Kasumi-1 (cell line): ENCODE measurements around the gene MTF1.
"Not testable (repeated sequence)": the region's sequence is repeated elsewhere in the genome, so short reads cannot be mapped to it uniquely, and the experiment has no call there.

Source experiments
- DNase-seq, 2 experiments: peaks; one replicate each; lab custom pipeline; 2025; lab: John Stamatoyannopoulos, UW

Gene MTF1

DNA sequence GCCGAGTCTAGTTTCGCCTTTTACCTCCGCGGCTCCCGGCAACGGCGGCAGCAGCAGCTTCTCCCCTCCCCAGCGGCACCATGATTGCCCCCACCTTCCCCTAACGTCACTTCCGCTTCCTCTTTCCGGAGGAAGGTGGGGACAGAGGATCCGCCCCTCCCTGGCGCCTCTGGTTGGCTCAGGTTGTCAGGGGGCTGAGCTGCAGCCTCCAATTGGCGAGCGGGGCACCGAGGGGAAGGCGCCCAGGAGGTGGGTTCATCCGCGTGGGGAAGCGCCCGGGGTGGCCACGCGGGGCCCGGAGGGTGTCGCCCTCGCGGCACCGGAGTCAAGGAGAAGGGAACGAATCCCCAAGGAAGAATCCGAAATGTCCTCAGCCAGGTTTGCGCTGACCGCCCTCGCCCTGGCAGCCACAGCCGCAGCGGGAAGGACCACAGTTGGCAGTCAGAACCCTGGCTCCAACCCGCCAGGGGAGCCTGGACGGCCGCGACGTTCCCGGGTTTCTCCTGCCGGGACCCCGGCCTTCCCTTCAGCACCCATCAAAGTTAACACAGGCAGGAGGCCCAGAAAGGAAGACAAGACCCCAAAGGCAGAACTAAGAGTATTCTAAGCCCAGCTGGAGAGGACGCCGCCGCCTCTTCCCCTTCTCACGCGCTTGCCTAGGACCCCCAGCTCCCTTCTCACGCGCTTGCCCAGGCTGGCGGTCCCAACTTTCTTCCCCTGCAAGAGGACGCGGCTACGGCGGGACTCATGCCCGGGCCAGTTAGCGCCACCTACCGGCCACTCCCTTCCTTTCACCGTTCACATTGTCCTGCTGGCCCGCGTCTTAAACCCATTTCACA, at the start of gene MTF1:
MTF1 (minus strand) TSS at position 86 of the 839 bp plus-strand sequence. CDS start 1,934 bp downstream, outside the sequence.
- DNase-seq: peak; percentile 95 to 96

DNA sequence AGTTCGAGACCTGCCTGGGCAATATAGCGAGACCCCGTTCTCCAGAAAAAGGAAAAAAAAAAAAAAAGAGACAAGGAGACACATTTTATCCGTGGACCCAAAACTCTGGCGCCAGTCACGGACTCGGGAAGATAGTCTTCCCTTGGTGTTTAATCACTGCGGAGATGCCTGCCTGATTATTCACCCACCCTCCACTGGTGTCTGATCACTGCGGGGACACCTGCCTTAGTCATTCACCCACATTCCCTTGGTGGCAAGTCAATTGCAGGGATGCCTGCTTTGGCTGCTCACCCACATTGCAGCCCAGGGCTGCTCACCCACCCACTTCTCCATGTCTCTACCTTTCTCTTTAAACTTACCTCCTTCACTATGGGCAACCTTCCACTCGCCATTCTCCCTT, 49.1 kb upstream of the MTF1 start:
- not testable (repeated sequence) for DNase-seq

DNA sequence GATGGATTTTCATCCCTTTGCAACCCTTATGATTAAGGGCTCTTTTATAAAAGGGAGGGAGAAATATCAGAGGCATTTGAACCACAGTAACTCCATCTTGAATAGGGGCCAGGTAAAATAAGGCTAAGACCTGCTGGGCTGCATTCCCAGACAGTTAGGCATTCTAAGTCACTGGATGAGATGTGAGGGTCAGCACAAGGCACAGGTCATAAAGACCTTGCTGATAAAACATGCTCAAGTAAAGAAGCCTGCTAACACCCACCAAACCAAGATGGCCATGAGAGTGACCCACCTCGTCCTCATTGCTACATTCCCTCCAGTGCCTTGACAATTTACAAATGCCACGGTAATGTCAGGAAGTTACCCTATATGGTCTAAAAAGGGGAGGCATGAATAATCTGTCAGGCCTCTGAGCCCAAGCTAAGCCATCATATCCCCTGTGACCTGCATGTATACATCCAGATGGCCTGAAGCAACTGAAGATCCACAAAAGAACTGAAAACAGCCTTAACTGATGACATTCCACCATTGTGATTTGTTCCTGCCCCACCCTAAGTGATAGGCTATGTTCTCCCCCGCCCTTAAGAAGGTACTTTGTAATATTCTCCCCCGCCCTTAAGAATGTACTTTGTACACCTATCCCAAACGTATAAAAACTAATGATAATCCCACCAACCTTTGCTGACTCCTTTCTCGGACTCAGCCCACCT, 48.2 kb upstream of the MTF1 start:
- DNase-seq: not testable (repeated sequence)

DNA sequence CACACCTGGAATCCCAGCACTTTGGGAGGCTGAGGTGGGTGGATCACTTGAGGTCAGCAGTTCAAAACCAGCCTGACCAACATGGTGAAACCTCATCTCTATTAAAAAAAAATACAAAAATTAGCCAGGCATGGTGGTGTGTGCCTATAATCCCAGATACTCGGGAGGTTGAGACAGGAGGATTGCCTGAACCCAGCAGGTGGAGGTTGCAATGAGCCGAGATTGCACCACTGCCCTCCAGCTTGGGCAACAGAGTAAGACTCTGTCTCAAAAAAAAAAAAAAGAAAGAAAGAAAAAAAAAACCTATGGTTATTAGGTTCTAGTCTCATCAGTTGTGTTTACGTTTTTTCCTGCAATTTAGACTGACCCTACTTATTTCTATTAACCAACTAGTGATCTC, 47.2 kb upstream of the MTF1 start:
- DNase-seq: not testable (repeated sequence)

DNA sequence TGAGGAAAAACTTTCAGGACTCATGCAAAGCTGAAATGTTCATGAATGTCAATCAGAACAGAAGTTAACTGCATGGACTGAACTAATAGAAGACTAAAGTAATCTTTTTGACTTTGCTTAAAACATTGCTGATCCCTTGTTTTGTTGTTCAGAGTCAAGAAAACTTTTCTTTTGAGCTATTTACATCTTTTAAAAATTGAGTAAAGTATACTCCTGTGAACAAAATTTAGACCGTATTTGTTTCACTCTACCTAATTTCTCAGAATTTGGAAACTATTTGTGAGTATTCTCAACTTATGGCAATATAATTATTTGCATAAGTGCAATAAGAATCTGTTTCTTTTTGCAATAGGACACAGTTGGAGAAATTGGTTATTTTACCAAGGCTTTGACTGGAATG, 46.3 kb upstream of the MTF1 start:
- no peak for DNase-seq

DNA sequence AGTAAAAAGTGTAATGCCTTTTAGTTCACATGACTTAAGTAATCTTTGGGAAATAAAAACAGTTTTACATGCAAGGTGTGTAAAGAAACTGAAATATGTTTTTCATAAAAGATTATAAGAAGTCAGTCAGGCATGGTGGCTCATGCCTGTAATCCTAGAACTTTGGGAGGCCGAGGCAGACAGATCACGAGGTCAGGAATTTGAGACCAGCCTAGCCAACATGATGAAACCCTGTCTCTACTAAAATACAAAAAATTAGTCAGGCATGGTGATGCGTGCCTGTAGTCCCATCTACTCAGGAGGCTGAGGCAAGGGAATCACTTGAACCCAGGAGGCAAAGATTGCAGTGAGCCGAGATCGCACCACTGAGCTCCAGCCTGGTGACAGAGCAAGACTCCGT, 44.5 kb upstream of the MTF1 start:
- not testable (repeated sequence) for DNase-seq

DNA sequence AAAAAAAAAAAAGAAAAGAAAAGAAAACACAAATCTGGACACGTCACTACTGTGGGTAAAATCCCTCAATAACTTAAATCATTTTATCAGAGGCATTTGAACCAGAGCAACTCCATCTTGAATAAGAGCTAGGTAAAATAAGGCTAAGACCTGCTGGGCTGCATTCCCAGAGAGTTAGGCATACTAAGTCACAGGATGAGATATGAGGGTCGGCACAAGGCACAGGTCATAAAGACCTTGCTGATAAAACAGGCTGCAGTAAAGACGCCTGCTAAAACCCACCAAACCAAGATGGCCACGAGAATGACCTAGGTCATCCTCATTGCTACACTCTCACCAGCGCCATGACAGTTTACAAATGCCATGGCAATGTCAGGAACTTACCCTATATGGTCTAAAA, 43.6 kb upstream of the MTF1 start:
- DNase-seq: no peak

DNA sequence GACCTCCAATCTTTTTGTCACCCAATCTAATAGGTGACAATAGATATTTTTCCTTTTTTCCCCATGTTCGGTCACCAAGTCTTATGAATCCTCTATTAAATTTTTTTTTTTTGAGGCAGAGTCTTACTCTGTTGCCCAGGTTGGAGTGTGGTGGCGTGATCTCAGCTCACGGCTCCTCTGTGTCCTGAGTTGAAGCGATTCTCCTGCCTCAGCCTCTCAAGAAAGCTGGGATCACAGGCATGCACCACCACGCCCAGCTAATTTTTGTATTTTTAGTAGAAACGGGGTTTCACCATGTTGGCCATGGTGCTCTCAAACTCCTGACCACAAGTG, 42.5 kb upstream of the MTF1 start:
- DNase-seq: no peak

DNA sequence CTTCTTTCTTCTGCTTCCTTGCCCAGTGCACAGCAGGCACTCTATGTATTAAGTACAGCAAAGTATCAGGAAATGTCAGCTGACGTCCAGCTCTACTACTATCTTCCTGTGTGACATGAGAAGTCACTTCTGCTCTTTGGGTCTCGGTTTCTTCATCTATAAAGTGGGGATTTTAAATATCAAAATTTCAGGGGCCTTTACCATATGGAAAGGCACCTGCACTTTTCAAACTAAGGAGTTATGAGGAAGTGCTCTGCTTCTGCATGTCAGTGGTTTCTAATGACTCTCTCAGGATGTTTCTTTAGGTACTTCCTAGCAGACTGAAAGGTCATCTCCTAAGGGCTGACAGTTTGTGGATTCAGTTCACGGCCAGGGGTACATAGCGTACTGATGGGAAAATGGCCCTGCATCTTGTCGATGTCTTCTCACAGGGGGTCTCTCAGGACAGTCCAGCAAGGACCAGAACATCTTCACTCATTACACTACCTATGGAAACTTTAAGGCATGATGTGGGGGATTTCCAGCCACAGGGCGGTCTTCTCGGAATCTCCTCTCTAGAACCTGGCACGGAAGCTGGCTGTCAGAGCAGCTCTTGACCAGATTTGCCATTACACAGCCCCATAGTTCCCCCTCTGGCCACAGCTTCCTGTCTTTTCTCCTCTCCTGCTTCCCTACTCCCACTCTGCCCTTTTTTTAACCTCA, 42.0 kb upstream of the MTF1 start:
- peak; percentile 33 to 35 for DNase-seq

DNA sequence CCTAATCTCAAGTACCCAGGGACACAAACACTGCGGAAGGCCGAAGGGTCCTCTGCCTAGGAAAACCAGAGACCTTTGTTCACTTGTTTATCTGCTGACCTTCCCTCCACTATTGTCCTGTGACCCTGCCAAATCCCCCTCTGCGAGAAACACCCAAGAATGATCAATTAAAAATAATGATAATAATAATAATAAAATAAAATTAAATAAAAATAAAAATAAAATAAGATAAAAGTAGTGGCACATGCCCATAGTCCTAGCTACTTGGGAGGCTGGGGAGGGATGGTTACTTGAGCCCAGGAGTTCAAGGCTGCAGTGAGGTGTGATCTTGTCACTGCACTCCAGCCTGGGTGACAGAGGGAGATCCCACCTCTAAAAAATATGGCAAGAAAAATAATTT, 38.2 kb upstream of the MTF1 start:
- not testable (repeated sequence) for DNase-seq

DNA sequence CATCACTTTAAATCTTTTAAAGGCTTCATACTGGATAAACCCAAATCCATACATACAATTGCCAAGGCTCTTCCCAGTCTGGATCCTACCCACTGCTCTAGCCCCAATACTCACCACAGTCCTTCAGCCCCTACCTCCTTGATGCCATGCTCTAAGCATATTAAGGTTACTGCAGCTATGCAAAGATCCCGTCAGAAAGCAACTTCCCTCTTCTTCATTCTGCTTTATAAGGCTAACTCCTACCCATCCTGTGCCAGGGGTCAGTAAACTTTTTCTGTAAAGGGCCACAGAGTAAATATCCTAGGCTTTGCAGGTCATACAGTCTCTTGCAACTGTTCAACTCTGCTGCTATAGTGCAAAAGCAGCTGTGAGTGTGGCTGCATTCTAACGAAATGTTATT, 34.3 kb upstream of the MTF1 start:
- DNase-seq: peak in 1 of 2 experiments; percentile 3

DNA sequence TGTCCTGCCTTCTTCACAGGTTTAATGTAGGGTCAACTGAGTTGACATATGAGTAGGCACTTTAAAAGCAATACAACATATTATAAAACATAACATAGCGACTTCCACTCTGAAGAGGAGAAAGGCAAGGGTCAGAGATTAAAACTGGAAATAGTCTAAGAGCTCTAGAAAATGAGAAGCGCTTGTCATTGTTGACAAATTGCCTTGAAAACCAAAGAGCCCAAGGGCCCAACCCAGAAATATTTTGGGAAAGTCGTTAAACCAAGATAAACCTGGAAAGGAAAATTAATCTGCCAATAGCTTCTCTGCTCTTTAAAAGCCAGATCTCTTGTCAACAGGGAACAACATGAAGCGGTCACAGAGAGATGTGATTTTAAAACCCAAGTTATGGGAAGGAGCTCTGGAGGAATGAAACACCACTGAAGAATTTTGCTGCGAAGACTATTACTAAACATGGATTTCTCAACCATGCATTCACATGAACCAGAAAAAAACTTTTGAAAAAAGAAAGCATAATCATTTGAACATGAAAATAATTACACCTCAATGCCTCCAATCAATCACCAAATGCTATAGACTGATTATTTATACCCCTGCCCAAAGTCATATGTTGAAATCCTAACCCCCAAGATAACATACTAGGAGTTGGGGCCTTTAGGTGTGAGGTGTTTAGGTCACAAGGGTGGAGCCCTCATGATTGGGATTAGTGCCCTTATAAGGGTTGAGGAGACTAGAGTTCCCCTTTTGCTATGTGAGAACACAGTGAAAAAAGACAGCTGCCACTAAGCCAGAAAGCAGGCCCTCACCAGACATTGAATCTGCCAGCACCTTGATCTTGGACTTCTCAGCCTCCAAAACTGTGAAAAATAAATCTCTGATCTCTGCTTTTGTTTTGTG, 33.0 kb upstream of the MTF1 start:
- peak; percentile 7 to 11 for DNase-seq

DNA sequence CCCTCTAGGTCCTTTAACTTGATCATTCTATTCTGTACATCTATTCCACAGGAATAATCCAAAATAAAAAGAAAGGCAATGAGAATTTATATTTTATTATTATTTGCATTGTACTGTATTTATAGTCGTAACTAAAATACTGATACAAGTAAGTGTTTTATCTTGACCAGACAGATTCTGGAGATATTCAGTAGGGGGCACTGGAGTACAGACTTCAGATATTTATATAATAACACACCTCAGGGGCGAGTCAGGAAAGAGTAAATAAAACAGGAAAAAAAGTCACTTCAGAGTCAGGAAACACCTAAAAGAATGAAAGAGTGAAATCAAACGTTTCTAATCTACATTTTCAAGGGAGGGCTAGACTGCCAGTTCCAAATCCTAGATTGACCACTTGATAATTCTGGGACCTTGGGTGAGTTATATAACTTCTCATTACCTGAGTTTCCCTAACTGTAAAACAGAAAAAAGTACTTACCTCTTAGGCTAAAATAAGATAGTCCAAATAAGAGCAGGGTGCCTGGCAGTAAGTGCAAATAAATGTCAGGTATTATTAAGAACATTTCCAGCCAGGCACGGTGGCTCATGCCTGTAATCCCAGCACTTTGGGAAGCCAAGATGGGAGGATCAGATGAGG, 31.1 kb upstream of the MTF1 start:
- peak; percentile 56 to 61 for DNase-seq

DNA sequence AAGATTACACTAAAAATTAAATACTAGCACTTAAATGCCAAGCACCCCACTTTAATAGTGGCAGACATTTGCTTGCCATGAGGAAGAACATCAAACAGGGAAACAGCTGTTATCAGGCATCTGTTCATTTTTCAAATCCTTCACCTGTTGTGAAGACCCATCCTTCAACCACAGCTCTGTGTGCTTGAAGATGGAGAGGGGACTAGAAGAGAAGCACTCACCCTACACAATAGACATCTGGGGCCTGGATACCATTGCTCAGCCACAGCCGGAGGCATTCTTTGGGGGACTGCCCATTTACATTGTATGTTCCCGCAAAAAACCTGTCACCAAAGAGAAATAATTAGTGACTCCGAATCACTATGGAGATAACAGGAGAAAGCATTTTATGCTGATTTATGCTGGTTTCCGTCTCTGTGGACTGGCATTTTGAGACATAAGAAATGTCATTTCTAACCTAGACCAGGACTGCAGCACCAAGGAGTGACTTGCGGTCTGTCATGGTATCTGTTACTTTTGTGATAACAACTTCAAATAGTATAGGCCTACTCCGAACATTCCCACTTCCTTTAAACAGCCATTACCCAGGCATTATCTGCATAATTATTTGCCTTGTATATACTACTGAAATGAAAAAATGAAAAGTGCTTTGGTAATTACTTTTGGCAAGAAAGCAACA, 28.8 kb upstream of the MTF1 start:
- no peak for DNase-seq

DNA sequence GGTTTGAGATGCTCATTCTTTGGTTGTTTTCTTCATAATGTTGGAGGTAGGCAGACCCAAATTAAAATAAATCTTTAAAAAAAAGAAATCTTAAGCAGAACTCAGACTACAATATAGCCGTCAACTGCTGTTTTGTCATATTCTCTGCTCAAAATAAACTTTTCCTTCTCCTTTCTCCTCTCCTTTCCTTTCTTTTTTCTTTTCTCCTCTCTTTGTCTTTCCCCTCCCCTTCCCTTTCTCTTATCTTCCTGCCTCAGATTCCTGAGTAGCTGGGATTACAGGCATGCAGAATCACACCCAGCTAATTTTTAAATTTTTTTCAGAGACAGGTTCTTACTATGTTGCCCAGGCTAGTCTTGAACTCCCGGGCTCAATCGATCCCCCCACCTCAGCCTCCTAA, 24.8 kb upstream of the MTF1 start:
- no peak for DNase-seq

DNA sequence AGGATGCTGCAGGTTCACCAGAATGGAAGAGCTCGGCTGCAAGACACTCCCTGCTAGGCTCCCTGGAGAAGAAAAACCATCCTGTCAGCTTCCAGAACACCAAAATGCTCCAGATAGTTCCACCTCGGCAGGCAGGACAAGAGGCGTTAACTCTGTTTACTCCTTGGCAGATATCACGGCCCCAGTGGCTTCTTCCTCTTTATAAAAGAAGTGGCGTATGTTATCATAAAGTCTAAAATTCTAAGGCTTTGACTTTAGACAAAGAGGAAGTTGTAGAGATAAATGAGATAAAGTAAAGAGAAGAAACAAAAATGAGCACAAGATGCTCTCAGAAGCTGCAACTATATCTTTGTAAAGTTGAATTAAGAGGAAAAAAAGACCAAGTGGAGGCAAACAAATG, 24.3 kb upstream of the MTF1 start:
- peak; percentile 37 to 49 for DNase-seq

DNA sequence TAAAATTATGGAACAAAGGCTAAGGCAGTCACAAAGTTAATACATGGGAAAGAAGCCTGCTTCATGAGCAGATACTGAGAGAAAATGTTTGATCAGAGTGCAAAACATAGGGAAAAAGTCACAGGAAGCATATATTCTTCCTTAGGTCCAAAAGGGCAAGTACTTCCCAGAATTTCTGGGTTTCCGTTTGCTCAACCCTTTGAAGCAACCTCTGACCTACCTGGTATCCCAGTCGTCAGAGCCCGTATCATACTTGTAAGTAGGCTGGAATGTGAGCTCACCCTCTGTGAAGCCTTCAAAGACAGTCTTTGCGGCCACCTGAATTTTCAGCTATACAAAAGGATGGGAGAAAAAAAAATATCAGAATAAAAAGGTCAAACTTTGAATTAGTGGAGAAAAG, 20.5 kb upstream of the MTF1 start:
- no peak for DNase-seq

DNA sequence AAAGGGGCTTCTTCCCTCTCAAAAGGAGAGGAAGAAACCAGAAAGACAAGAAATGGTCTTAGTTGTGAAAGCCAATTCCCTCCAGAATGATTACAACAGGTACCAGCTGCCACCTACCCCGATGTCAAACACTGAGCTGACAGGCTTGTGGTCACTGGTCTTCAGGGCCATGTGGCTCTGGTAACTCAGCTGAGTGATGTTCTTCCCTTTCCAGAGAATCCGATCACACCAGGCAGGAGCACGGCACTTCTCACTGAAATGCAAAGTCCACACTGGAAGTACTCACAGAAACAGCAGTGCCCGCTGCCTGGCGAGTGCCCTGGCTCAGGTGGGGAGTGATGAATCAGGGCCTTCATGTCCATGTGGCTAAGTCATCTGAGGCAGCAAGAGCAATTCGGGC, 18.7 kb upstream of the MTF1 start:
- DNase-seq: no peak

DNA sequence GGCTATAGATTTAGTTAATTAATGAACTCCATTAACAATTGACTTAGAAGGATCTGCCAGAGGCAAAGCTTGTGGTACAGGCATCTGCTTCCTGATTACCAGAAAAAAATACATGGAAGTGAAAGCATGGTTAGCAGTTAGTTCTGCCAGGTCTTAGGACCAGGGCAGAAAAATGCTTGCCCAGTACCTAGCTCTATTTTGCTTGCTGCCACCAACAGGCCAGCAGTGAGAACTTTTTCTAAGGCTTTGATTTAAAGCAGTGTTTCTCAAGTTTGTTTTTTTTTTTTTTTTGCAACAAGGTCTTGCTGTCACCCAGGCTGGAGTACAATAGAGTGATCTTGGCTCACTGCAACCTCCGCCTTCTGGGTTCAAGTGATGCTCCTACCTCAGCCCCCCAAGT, 16.4 kb upstream of the MTF1 start:
- peak in 1 of 2 experiments; percentile 30 for DNase-seq

DNA sequence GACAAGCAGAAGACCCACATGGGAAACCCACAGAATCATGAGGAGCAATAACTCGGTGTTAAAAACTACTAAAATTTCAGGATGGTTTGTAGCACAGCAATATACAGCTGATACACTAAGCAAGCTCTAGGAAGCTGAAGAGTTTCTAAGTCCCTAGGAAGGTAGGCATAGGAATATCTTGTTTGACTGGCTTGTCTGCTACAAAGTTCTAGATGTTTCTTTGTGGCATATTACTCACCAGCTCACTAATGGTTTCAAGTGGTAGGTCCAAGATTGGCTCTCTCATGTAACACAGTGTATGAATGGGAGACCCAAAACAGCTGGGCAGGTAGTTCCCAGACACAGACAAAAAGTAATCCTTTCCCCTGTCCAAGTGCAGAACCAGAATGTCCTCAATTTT, 13.3 kb upstream of the MTF1 start:
- no peak for DNase-seq

DNA sequence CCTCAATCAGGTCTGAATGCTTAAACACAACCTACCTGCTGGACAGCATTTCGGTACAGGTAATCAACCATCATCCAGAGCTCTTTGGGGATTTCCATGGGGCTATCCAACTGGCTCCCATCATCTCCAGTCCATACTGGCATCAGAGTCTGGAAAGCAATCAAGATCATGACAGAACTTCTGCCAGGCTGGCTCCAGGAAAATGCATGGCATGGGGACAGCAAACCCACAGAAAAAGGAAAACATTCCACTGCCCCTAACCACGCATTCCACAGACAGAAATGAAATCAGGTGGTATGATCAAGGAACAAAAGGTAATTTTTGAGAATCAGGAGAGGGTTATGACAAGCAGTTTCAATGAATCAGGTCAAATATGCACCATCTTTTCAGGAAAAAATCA, 9.1 kb upstream of the MTF1 start:
- no peak for DNase-seq
